H1 (cell line): ENCODE data around the gene DNTT. TPM values are rescaled to one million over a fixed set of nuclear protein-coding genes. Genes with fewer than 3 reads are reported as not detected.

Experiments
- HDAC2 ChIP-seq, 2 experiments: fragments of 300-600 bp in 1 of 2; sonication (generic) in 1 of 2; IDR thresholded peaks; 2 replicates each; pipeline ENCODE4 v1.6.1; 2011 to 2012; ENCODE audit warnings: low read depth in 2 of 2, low read length in 2 of 2, mild to moderate bottlenecking in 2 of 2, moderate library complexity in 2 of 2, borderline replicate concordance in 1 of 2, inconsistent platforms in 1 of 2
- polyA plus RNA-seq, 7 experiments: library from polyadenylated mRNA; depleted of rRNA in 3 of 7; stranded (reverse) in 5 of 7; unstranded in 2 of 7; fragments of >200 nt in 5 of 7; fragments of 200-250 nt in 2 of 7; gene quantifications; 1 replicate in 5 of 7; 2 replicates in 1 of 7; 4 replicates in 1 of 7; pipeline versions ENCODE4 v1.2.1 to v1.2.3, GENCODE V29; 2011 to 2013; ENCODE audit warnings: missing spikeins in 2 of 7, mixed read lengths in 2 of 7
- total RNA-seq: library from RNA; stranded (reverse); fragmentation: NEBNext Ultra II Directional; extraction: Animal tissue kit (Norgen Biotek cat#: 25700); gene quantifications from 2 replicates; pipeline ENCODE4 v1.2.1, GENCODE V29; 2021

Gene DNTT
- total and polyA plus RNA-seq, 2 of the 8 experiments (the other 6 are each of a cell fraction or from before 2014, with no cell fraction given): not detected

- no peak for TF ChIP-seq HDAC2 (IDR thresholded peaks at IDR 0.05; ENCODE audit: borderline replicate concordance in 1 of 2, low read depth in 2 of 2, low read length in 2 of 2)
- TF ChIP-seq, all 59 proteins: peak for 0
Observed at GRCh38 chr10:96339383-96339782, 35.1 kb downstream of the DNTT start (continued).
